Stimulated activated effector memory CD8-positive, alpha-beta T cell treated with anti-CD3 and anti-CD28 coated beads, Interleukin-12 subunit alpha, Interleukin-12 subunit beta, amount 100 ng/mL, for 72 hours (primary cell): ENCODE results near the gene CCDC88B.

Source experiments
- ATAC-seq: fragments of 150-1000 bp; cut with Tn5 transposase; 2 replicates; pipeline ENCODE4 v1.10.0; 2021
- DNase-seq, 2 donors: peaks; one replicate each; pipeline ENCODE4 v3.0.0; 2021 to 2022; ENCODE audit warnings: low spot score in 2 of 2
- H3K27ac Mint-ChIP-seq: one replicate; pipeline ENCODE4 v1.8.0; 2022; ENCODE audit warnings: mild to moderate bottlenecking, mixed read lengths
- H3K36me3 Mint-ChIP-seq: one replicate; pipeline ENCODE4 v1.8.0; 2022; ENCODE audit warnings: mild to moderate bottlenecking, mixed read lengths
- H3K4me1 Mint-ChIP-seq: one replicate; pipeline ENCODE4 v1.8.0; 2022; ENCODE audit warnings: mixed read lengths
- H3K4me3 Mint-ChIP-seq: one replicate; pipeline ENCODE4 v1.8.0; 2022; ENCODE audit warnings: mild to moderate bottlenecking, mixed read lengths
- H3K9me3 Mint-ChIP-seq: one replicate; pipeline ENCODE4 v1.8.0; 2022; ENCODE audit warnings: mixed read lengths

The CCDC88B gene

GRCh38 chr11:64384981-64385944 lies 45.3 kb downstream of the CCDC88B start:
- no peak for ATAC-seq
- Mint-ChIP-seq H3K27ac (no peak overlapping the region), H3K4me1 (peaks cover 14% of the 10 kb centered on the region), H3K4me3 (no peak overlapping the region), H3K36me3 (no peaks in the 10 kb centered on the region), H3K9me3 (peaks cover 8% of the 10 kb centered on the region)
- no peak for DNase-seq

GRCh38 chr11:64385945-64386704 lies 46.1 kb downstream of the CCDC88B start:
- peaks cover 21% of the 10 kb centered on the region for H3K4me1 Mint-ChIP-seq
- H3K27ac Mint-ChIP-seq: no peak overlapping the region
- H3K9me3 Mint-ChIP-seq: peaks cover 9% of the 10 kb centered on the region
- H3K4me3 Mint-ChIP-seq: no peak overlapping the region
- no peaks in the 10 kb centered on the region for H3K36me3 Mint-ChIP-seq
- DNase-seq (no peak), ATAC-seq (peak; percentile 35)

- DNase-seq (no peak), ATAC-seq (no peak)
- Mint-ChIP-seq H3K4me1 (peaks cover 27% of the 10 kb centered on the region), H3K36me3 (peaks cover 5% of the 10 kb centered on the region), H3K4me3 (no peak overlapping the region), H3K9me3 (peaks cover 9% of the 10 kb centered on the region), H3K27ac (no peak overlapping the region)
Observed at GRCh38 chr11:64387916-64388315, 47.9 kb downstream of the CCDC88B start.

- no peak overlapping the region for H3K27ac Mint-ChIP-seq
- ATAC-seq: no peak
- DNase-seq: no peak
- peaks cover 5% of the 10 kb centered on the region for H3K36me3 Mint-ChIP-seq
- peaks cover 9% of the 10 kb centered on the region for H3K9me3 Mint-ChIP-seq
- peaks cover 27% of the 10 kb centered on the region for H3K4me1 Mint-ChIP-seq
- H3K4me3 Mint-ChIP-seq: no peak overlapping the region
Observed at GRCh38 chr11:64388894-64389293, 48.9 kb downstream of the CCDC88B start.

GRCh38 chr11:64389851-64390250 lies 49.8 kb downstream of the CCDC88B start:
- Mint-ChIP-seq H3K4me1 (peaks cover 27% of the 10 kb centered on the region), H3K36me3 (peaks cover 5% of the 10 kb centered on the region), H3K9me3 (peaks cover 9% of the 10 kb centered on the region), H3K27ac (no peak overlapping the region), H3K4me3 (no peak overlapping the region)
- ATAC-seq: no peak
- DNase-seq: no peak

GRCh38 chr11:64390558-64390957 lies 50.6 kb downstream of the CCDC88B start:
- Mint-ChIP-seq H3K9me3 (peaks cover 9% of the 10 kb centered on the region), H3K4me3 (peak overlapping the region; percentile 13), H3K4me1 (peaks cover 27% of the 10 kb centered on the region), H3K36me3 (peaks cover 5% of the 10 kb centered on the region), H3K27ac (peak overlapping the region; percentile 71)
- ATAC-seq (no peak), DNase-seq (no peak)

- H3K27ac Mint-ChIP-seq: no peak overlapping the region
- peaks cover 9% of the 10 kb centered on the region for H3K9me3 Mint-ChIP-seq
Observed at GRCh38 chr11:64391839-64392238, 51.8 kb downstream of the CCDC88B start.

GRCh38 chr11:64395545-64396078 lies 55.6 kb downstream of the CCDC88B start:
- no peak overlapping the region for H3K4me3 Mint-ChIP-seq
- H3K27ac Mint-ChIP-seq: no peak overlapping the region
- no peak for ATAC-seq

More at GRCh38 chr11:64391839-64392238, 51.8 kb downstream of the CCDC88B start:
- no peak for ATAC-seq
- Mint-ChIP-seq H3K4me3 (no peak overlapping the region), H3K36me3 (peaks cover 5% of the 10 kb centered on the region), H3K4me1 (peaks cover 27% of the 10 kb centered on the region)
- DNase-seq: no peak

GRCh38 chr11:64396079-64396591 lies 56.1 kb downstream of the CCDC88B start:
- no peaks in the 10 kb centered on the region for H3K9me3 Mint-ChIP-seq
- DNase-seq: no peak
- H3K4me1 Mint-ChIP-seq: peaks cover 7% of the 10 kb centered on the region
- H3K4me3 Mint-ChIP-seq: no peak overlapping the region
- ATAC-seq: no peak
- H3K27ac Mint-ChIP-seq: no peak overlapping the region
- peaks cover 5% of the 10 kb centered on the region for H3K36me3 Mint-ChIP-seq

More at GRCh38 chr11:64395545-64396078, 55.6 kb downstream of the CCDC88B start:
- H3K36me3 Mint-ChIP-seq: peaks cover 5% of the 10 kb centered on the region
- H3K4me1 Mint-ChIP-seq: peaks cover 10% of the 10 kb centered on the region
- no peaks in the 10 kb centered on the region for H3K9me3 Mint-ChIP-seq
- DNase-seq: no peak

- Mint-ChIP-seq H3K9me3 (no peaks in the 10 kb centered on the region), H3K4me3 (no peak overlapping the region), H3K36me3 (no peaks in the 10 kb centered on the region), H3K4me1 (no peaks in the 10 kb centered on the region), H3K27ac (no peak overlapping the region)
- DNase-seq (no peak), ATAC-seq (no peak)
Observed at GRCh38 chr11:64400102-64400501, 60.1 kb downstream of the CCDC88B start.

- no peak overlapping the region for H3K4me3 Mint-ChIP-seq
- no peaks in the 10 kb centered on the region for H3K4me1 Mint-ChIP-seq
- H3K9me3 Mint-ChIP-seq: no peaks in the 10 kb centered on the region
- ATAC-seq: no peak
- no peak overlapping the region for H3K27ac Mint-ChIP-seq
- no peak for DNase-seq
- H3K36me3 Mint-ChIP-seq: no peaks in the 10 kb centered on the region
Observed at GRCh38 chr11:64400667-64401066, 60.7 kb downstream of the CCDC88B start.

GRCh38 chr11:64401775-64402174 lies 61.8 kb downstream of the CCDC88B start:
- no peak overlapping the region for H3K27ac Mint-ChIP-seq
- ATAC-seq (no peak), DNase-seq (no peak)
- H3K9me3 Mint-ChIP-seq: no peaks in the 10 kb centered on the region
- H3K4me1 Mint-ChIP-seq: no peaks in the 10 kb centered on the region
- H3K36me3 Mint-ChIP-seq: no peaks in the 10 kb centered on the region
- H3K4me3 Mint-ChIP-seq: no peak overlapping the region

- Mint-ChIP-seq H3K4me1 (no peaks in the 10 kb centered on the region), H3K27ac (no peak overlapping the region)
Observed at GRCh38 chr11:64403106-64403505, 63.1 kb downstream of the CCDC88B start.

GRCh38 chr11:64406221-64406946 lies 66.4 kb downstream of the CCDC88B start:
- ATAC-seq (no peak), DNase-seq (no peak)
- Mint-ChIP-seq H3K4me3 (no peak overlapping the region), H3K9me3 (no peaks in the 10 kb centered on the region), H3K4me1 (no peaks in the 10 kb centered on the region), H3K36me3 (no peaks in the 10 kb centered on the region), H3K27ac (no peak overlapping the region)

More at GRCh38 chr11:64403106-64403505, 63.1 kb downstream of the CCDC88B start:
- no peak for ATAC-seq
- DNase-seq: no peak
- Mint-ChIP-seq H3K36me3 (no peaks in the 10 kb centered on the region), H3K9me3 (no peaks in the 10 kb centered on the region), H3K4me3 (no peak overlapping the region)
